ENCODE results near the gene CEP350.

The CEP350 gene

GRCh38 chr1:180020017-180020416 is 65.4 kb downstream of the CEP350 start:
- H3K9me2 ChIP-seq (replicated peaks; ENCODE audit: low read depth, low read length) = no peaks in the 10 kb centered on the region
- H2AFZ ChIP-seq (ENCODE audit: low read length) = no peak overlapping the region
- no peak for TF ChIP-seq EZH2phosphoT487 (IDR thresholded peaks at IDR 0.05; ENCODE audit: borderline replicate concordance)
- TF ChIP-seq, protein P1, sequence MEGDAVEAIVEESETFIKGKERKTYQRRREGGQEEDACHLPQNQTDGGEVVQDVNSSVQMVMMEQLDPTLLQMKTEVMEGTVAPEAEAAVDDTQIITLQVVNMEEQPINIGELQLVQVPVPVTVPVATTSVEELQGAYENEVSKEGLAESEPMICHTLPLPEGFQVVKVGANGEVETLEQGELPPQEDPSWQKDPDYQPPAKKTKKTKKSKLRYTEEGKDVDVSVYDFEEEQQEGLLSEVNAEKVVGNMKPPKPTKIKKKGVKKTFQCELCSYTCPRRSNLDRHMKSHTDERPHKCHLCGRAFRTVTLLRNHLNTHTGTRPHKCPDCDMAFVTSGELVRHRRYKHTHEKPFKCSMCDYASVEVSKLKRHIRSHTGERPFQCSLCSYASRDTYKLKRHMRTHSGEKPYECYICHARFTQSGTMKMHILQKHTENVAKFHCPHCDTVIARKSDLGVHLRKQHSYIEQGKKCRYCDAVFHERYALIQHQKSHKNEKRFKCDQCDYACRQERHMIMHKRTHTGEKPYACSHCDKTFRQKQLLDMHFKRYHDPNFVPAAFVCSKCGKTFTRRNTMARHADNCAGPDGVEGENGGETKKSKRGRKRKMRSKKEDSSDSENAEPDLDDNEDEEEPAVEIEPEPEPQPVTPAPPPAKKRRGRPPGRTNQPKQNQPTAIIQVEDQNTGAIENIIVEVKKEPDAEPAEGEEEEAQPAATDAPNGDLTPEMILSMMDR (conservative IDR thresholded peaks at IDR 0.05; ENCODE audit: low read length) = no peak
- no peak overlapping the region for H3K4me2 ChIP-seq (ENCODE audit: low read depth, low read length, poor library complexity, severe bottlenecking)
- peaks cover 87% of the 10 kb centered on the region for H3K36me3 ChIP-seq (ENCODE audit: insufficient read depth, low read length)
- H3K4me1 ChIP-seq (ENCODE audit: insufficient read depth, low read length, poor library complexity, severe bottlenecking) = no peaks in the 10 kb centered on the region
- no peaks in the 10 kb centered on the region for H4K20me1 ChIP-seq (ENCODE audit: insufficient read depth, low read length, poor library complexity, severe bottlenecking)
- H3K9ac ChIP-seq (ENCODE audit: low read depth, low read length, poor library complexity, severe bottlenecking) = no peak overlapping the region
- no peaks in the 10 kb centered on the region for H3K9me3 ChIP-seq (ENCODE audit: insufficient read depth, low read depth, low read length)
- no peak overlapping the region for H3K4me3 ChIP-seq (ENCODE audit: low read length, poor library complexity, severe bottlenecking)
- H3K27me3 ChIP-seq (ENCODE audit: insufficient read depth, low read length, poor library complexity, severe bottlenecking) = no peaks in the 10 kb centered on the region
- H3F3A ChIP-seq (ENCODE audit: low read depth) = no peaks in the 10 kb centered on the region
- no peaks in the 10 kb centered on the region for H3K79me2 ChIP-seq (ENCODE audit: insufficient read depth, low read length)

- Histone ChIP-seq H3K9me3 (ENCODE audit: insufficient read depth, low read depth, low read length) (no peaks in the 10 kb centered on the region), H3K4me2 (ENCODE audit: low read depth, low read length, poor library complexity, severe bottlenecking) (no peak overlapping the region), H3K36me3 (ENCODE audit: insufficient read depth, low read length) (peaks cover 65% of the 10 kb centered on the region), H3K79me2 (ENCODE audit: insufficient read depth, low read length) (no peaks in the 10 kb centered on the region), H3F3A (ENCODE audit: low read depth) (no peaks in the 10 kb centered on the region), H3K27me3 (ENCODE audit: insufficient read depth, low read length, poor library complexity, severe bottlenecking) (no peaks in the 10 kb centered on the region), H3K9ac (ENCODE audit: low read depth, low read length, poor library complexity, severe bottlenecking) (no peak overlapping the region), H3K9me2 (replicated peaks; ENCODE audit: low read depth, low read length) (no peaks in the 10 kb centered on the region), H3K4me1 (ENCODE audit: insufficient read depth, low read length, poor library complexity, severe bottlenecking) (no peaks in the 10 kb centered on the region), H4K20me1 (ENCODE audit: insufficient read depth, low read length, poor library complexity, severe bottlenecking) (no peaks in the 10 kb centered on the region), H2AFZ (ENCODE audit: low read length) (no peak overlapping the region), H3K4me3 (ENCODE audit: low read length, poor library complexity, severe bottlenecking) (no peak overlapping the region)
- TF ChIP-seq, protein P1 (conservative IDR thresholded peaks at IDR 0.05; ENCODE audit: low read length) = no peak
- no peak for TF ChIP-seq EZH2phosphoT487 (IDR thresholded peaks at IDR 0.05; ENCODE audit: borderline replicate concordance)
These were observed 71.9 kb downstream of the CEP350 start for GRCh38 chr1:180026556-180026955.

- Histone ChIP-seq H3K4me2 (ENCODE audit: low read depth, low read length, poor library complexity, severe bottlenecking) (no peak overlapping the region), H3K9me2 (replicated peaks; ENCODE audit: low read depth, low read length) (no peaks in the 10 kb centered on the region), H3K79me2 (ENCODE audit: insufficient read depth, low read length) (no peaks in the 10 kb centered on the region), H3K9ac (ENCODE audit: low read depth, low read length, poor library complexity, severe bottlenecking) (no peak overlapping the region), H3K9me3 (ENCODE audit: insufficient read depth, low read depth, low read length) (no peaks in the 10 kb centered on the region), H3F3A (ENCODE audit: low read depth) (no peaks in the 10 kb centered on the region), H3K27me3 (ENCODE audit: insufficient read depth, low read length, poor library complexity, severe bottlenecking) (no peaks in the 10 kb centered on the region), H4K20me1 (ENCODE audit: insufficient read depth, low read length, poor library complexity, severe bottlenecking) (no peaks in the 10 kb centered on the region), H3K4me1 (ENCODE audit: insufficient read depth, low read length, poor library complexity, severe bottlenecking) (no peaks in the 10 kb centered on the region), H3K4me3 (ENCODE audit: low read length, poor library complexity, severe bottlenecking) (no peak overlapping the region), H2AFZ (ENCODE audit: low read length) (no peak overlapping the region), H3K36me3 (ENCODE audit: insufficient read depth, low read length) (peaks cover 63% of the 10 kb centered on the region)
- TF ChIP-seq, protein P1 (conservative IDR thresholded peaks at IDR 0.05; ENCODE audit: low read length) = no peak
These were observed 73.4 kb downstream of the CEP350 start for GRCh38 chr1:180027949-180028445.
